ENCODE results near the gene TMUB1.

DNA sequence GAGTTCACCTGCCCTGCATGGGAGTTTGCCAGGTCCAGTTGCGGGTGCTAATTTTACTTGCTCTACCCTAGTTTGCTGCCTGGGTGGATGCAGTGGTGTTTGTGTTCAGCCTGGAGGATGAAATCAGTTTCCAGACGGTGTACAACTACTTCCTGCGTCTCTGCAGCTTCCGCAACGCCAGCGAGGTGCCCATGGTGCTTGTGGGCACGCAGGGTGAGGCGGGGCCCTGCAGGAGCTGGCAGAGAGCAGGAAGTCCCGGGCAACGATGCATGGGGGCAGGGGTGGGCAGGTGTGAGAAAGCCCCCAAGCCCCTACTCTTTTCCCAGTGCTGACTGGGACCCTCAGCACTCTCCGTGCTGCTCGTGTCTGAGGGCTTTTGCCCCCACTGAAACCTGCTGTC lies 34.3 kb upstream of the TMUB1 start:
- TF ChIP-seq, protein P1, sequence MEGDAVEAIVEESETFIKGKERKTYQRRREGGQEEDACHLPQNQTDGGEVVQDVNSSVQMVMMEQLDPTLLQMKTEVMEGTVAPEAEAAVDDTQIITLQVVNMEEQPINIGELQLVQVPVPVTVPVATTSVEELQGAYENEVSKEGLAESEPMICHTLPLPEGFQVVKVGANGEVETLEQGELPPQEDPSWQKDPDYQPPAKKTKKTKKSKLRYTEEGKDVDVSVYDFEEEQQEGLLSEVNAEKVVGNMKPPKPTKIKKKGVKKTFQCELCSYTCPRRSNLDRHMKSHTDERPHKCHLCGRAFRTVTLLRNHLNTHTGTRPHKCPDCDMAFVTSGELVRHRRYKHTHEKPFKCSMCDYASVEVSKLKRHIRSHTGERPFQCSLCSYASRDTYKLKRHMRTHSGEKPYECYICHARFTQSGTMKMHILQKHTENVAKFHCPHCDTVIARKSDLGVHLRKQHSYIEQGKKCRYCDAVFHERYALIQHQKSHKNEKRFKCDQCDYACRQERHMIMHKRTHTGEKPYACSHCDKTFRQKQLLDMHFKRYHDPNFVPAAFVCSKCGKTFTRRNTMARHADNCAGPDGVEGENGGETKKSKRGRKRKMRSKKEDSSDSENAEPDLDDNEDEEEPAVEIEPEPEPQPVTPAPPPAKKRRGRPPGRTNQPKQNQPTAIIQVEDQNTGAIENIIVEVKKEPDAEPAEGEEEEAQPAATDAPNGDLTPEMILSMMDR (IDR thresholded peaks at IDR 0.05) = no peak
- TF ChIP-seq POLR2A (IDR thresholded peaks at IDR 0.05) (no peak), POLR2AphosphoS5 (IDR thresholded peaks at IDR 0.05) (no peak), EP300 (IDR thresholded peaks at IDR 0.05) (no peak)
